Measurements from ENCODE around the gene SHC2.

GRCh38 chr19:391207-391557 lies 69.7 kb downstream of the SHC2 start:
- TF ChIP-seq CTCF (IDR thresholded peaks at IDR 0.05) (no peak), POLR2A (IDR thresholded peaks at IDR 0.05) (no peak)
